ENCODE results near the gene RNF220. TPM values are rescaled to one million over a fixed set of nuclear protein-coding genes. Genes with fewer than 3 reads are reported as not detected.

Gene RNF220
- total RNA-seq, 1 experiment from 2014 or later, result 92.4 TPM

GRCh38 chr1:44634606-44635189 lies 229.6 kb downstream of the RNF220 start:
- H3K9me3 ChIP-seq, result no peaks in the 10 kb centered on the region
- Mint-ChIP-seq H3K27ac (ENCODE audit: unreplicated experiment) (no peak overlapping the region), H3K27me3 (ENCODE audit: insufficient read depth, unreplicated experiment) (no peaks in the 10 kb centered on the region), H3K4me1 (ENCODE audit: low read depth, unreplicated experiment) (peaks cover 8% of the 10 kb centered on the region), H3K9me3 (ENCODE audit: unreplicated experiment) (no peaks in the 10 kb centered on the region), H3K4me3 (ENCODE audit: unreplicated experiment) (no peak overlapping the region), H3K36me3 (ENCODE audit: insufficient read depth, unreplicated experiment) (peaks cover 35% of the 10 kb centered on the region)
- no peak for DNase-seq
- intact Hi-C loops (cut with micrococcal nuclease; ENCODE audit: unreplicated experiment), result no loop called here
- H3K4me3 ChIP-seq (ENCODE audit: low read depth, low read length), result no peak overlapping the region
- 0 out of 2 replicates have a peak, but pooled peaks cover 4% of the 10 kb centered on the region for H3K4me1 ChIP-seq
- H3K36me3 ChIP-seq (ENCODE audit: control insufficient read depth, insufficient read depth, low read length), result no peaks in the 10 kb centered on the region; the same call in 1 of the 2 replicates
- H3K27me3 ChIP-seq (replicated peaks; ENCODE audit: control insufficient read depth, insufficient read depth, low read length), result no peaks in the 10 kb centered on the region
- TF ChIP-seq, protein P1, sequence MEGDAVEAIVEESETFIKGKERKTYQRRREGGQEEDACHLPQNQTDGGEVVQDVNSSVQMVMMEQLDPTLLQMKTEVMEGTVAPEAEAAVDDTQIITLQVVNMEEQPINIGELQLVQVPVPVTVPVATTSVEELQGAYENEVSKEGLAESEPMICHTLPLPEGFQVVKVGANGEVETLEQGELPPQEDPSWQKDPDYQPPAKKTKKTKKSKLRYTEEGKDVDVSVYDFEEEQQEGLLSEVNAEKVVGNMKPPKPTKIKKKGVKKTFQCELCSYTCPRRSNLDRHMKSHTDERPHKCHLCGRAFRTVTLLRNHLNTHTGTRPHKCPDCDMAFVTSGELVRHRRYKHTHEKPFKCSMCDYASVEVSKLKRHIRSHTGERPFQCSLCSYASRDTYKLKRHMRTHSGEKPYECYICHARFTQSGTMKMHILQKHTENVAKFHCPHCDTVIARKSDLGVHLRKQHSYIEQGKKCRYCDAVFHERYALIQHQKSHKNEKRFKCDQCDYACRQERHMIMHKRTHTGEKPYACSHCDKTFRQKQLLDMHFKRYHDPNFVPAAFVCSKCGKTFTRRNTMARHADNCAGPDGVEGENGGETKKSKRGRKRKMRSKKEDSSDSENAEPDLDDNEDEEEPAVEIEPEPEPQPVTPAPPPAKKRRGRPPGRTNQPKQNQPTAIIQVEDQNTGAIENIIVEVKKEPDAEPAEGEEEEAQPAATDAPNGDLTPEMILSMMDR (IDR thresholded peaks at IDR 0.05; ENCODE audit: insufficient read depth in 1 of 2, low read depth in 1 of 2, low read length in 1 of 2, severe bottlenecking in 1 of 2, unreplicated experiment in 1 of 2), result no peak
- ChIA-PET POLR2A (no interaction called here), CTCF (no interaction called here)
- no TSS peak for BruUV-seq (replicated peaks)

- Mint-ChIP-seq H3K4me1 (ENCODE audit: low read depth, unreplicated experiment) (peaks cover 7% of the 10 kb centered on the region), H3K27ac (ENCODE audit: unreplicated experiment) (no peak overlapping the region), H3K27me3 (ENCODE audit: insufficient read depth, unreplicated experiment) (no peaks in the 10 kb centered on the region), H3K9me3 (ENCODE audit: unreplicated experiment) (no peaks in the 10 kb centered on the region), H3K4me3 (ENCODE audit: unreplicated experiment) (no peak overlapping the region), H3K36me3 (ENCODE audit: insufficient read depth, unreplicated experiment) (peaks cover 35% of the 10 kb centered on the region)
- 0 out of 2 replicates have a peak, but pooled peaks cover 4% of the 10 kb centered on the region for H3K4me1 ChIP-seq
- CTCF ChIA-PET, result no interaction called here
- no TSS peak for BruUV-seq (replicated peaks)
- H3K36me3 ChIP-seq (ENCODE audit: control insufficient read depth, insufficient read depth, low read length), result no peaks in the 10 kb centered on the region; the same call in 1 of the 2 replicates
- no peak overlapping the region for H3K4me3 ChIP-seq (ENCODE audit: low read depth, low read length)
- TF ChIP-seq, protein P1 (IDR thresholded peaks at IDR 0.05; ENCODE audit: insufficient read depth in 1 of 2, low read depth in 1 of 2, low read length in 1 of 2, severe bottlenecking in 1 of 2, unreplicated experiment in 1 of 2), result no peak
- DNase-seq, result no peak
- H3K27me3 ChIP-seq (replicated peaks; ENCODE audit: control insufficient read depth, insufficient read depth, low read length), result no peaks in the 10 kb centered on the region
- intact Hi-C loops (cut with micrococcal nuclease; ENCODE audit: unreplicated experiment), result no loop called here
- POLR2A ChIA-PET, result no interaction called here
- H3K9me3 ChIP-seq, result no peaks in the 10 kb centered on the region
Observed at GRCh38 chr1:44635439-44635838, 230.4 kb downstream of the RNF220 start.

DNA sequence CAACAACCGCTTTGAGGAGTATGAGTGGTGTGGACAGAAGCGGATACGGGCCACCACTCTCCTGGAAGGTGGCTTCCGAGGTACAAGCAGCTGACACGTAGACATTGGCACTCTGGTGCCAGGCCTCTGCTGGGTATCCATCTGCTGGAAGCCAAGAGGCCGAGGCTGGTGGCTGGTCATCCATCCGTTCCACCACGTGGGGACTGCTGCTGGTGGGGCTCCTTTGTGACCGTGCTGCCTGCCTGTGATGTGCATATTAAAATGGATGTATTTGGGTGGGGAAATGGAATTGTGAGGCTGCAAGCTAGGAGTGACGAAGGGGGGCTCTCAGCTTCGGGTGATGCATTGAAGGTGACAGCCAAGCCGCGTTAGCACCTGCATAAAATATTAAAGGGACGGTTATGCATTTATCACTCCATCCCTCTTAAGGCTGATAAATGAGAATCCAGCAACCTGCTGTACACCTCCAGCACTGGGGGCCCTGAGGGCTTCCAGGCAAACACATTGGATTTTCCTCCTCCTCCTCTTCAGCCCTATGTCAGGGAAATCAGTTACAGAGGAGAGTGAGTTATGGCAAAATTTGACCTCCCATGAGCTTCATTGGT lies 231.1 kb downstream of the RNF220 start:
- no peak overlapping the region for H3K27ac Mint-ChIP-seq (ENCODE audit: unreplicated experiment)
- no peaks in the 10 kb centered on the region for H3K27me3 Mint-ChIP-seq (ENCODE audit: insufficient read depth, unreplicated experiment)
- Histone ChIP-seq H3K9me3 (no peaks in the 10 kb centered on the region), H3K4me3 (ENCODE audit: low read depth, low read length) (no peak overlapping the region), H3K36me3 (ENCODE audit: control insufficient read depth, insufficient read depth, low read length) (no peaks in the 10 kb centered on the region; the same call in 1 of the 2 replicates), H3K4me1 (0 out of 2 replicates have a peak, but pooled peaks cover 4% of the 10 kb centered on the region), H3K27me3 (replicated peaks; ENCODE audit: control insufficient read depth, insufficient read depth, low read length) (no peaks in the 10 kb centered on the region)
- H3K4me1 Mint-ChIP-seq (ENCODE audit: low read depth, unreplicated experiment), result no peaks in the 10 kb centered on the region
- intact Hi-C loops (cut with micrococcal nuclease; ENCODE audit: unreplicated experiment), result no loop called here
- ChIA-PET POLR2A (interaction anchor here (0.6 kb wide), 1 partner anchor 16 kb away, joined by 3 read pairs; no protein-coding TSS in a partner anchor), CTCF (no interaction called here)
- BruUV-seq (replicated peaks), result no TSS peak
- no peak overlapping the region for H3K4me3 Mint-ChIP-seq (ENCODE audit: unreplicated experiment)
- H3K36me3 Mint-ChIP-seq (ENCODE audit: insufficient read depth, unreplicated experiment), result peaks cover 32% of the 10 kb centered on the region
- no peaks in the 10 kb centered on the region for H3K9me3 Mint-ChIP-seq (ENCODE audit: unreplicated experiment)
- no peak for DNase-seq
- TF ChIP-seq, protein P1 (IDR thresholded peaks at IDR 0.05; ENCODE audit: insufficient read depth in 1 of 2, low read depth in 1 of 2, low read length in 1 of 2, severe bottlenecking in 1 of 2, unreplicated experiment in 1 of 2), result no peak

All from Caco-2 (cell line).